Activated gamma-delta T cell (primary cell): ENCODE results near the gene THRB.

Experiments
- DNase-seq: peaks from one replicate; lab custom pipeline; 2025; lab: John Stamatoyannopoulos, UW

Gene THRB

DNA sequence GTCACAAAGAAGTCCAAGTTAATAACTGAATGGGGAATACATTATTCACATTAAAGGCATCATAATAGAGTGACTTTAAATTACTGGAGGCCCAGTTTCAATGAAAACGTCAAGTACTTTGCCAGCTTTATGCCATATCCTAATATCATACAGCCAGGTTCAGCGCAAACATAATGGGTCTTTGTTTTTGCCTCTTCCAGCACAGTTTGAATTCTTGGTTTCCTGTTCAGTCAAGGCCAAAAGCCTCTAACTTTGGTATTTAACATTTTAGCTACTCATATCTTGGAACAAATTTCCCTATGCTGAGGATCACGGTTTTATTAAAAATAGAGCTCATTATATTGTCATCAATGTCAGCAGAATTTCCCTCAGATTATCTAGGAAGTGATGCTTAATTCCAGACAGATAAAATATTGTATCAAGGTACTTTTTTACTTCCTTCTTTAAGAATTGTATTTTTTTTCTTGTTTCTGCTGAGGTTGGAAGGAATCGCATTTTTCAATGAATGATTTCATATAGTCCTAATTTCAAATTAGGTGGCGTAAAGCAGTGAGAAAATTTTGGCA is 269.2 kb downstream of the THRB start:
- DNase-seq = no peak

DNA sequence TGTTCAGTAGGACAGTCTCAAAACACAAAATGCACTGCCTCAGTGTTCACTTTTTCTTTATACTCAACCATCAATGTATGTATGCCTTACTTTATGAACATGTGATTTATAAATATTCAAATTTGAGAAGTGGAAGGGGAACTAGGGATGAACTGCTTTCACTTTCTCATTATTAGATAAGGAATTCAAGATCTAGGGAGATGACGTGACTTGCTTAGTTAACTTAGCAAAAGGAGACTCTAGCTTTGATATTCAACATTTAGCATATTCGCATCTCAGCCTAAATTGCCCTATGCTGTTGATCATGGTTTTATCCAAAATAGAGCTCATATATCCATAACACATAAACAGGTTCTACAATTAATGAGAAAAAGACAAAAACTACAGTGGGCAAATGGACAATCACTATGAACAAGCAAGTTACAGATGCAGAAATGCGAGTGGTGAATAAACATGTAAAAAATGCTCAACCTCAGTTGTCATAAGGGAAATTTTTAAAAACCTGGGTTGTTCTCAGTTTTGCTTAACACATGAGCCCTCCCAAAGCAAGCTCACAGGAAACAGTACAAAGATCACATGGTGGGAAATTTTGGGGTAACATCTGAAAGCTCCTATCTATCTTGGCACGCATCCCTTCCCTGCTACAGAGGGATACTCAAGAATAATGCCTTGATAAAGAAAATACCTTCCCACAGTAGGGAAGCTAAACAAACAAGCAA is 269.8 kb downstream of the THRB start:
- DNase-seq = no peak

DNA sequence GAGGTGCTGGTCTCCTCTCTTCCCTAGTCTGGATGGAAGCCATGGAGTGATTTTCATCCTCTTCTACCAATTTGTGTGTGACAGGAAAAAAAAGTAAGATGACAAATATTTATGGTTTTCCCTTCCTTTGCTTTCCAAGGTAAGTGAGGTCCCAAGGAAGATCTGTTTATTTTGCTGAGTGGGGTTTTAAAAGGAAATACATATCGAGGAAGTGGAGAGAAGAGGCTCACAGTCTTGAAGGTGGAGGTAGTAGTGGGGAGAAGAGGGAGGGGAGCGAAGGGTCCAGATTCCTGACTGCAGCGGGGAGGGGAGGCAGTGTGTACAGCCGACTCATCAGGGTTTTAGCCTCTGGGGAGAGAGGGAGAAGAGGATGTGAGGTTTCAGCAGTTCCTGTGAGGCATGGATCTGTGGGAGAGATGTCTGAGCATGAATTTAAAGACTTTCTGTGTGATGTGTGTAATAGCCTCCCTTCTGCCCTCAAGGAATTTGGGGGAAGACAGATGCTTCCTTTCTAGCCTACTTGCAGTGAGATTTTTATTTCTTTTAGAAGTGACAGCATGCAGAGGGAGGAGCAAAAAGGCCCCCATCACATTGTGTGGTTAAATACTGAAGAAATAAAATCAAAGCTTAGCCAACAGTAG is 272.4 kb downstream of the THRB start:
- DNase-seq = no peak

DNA sequence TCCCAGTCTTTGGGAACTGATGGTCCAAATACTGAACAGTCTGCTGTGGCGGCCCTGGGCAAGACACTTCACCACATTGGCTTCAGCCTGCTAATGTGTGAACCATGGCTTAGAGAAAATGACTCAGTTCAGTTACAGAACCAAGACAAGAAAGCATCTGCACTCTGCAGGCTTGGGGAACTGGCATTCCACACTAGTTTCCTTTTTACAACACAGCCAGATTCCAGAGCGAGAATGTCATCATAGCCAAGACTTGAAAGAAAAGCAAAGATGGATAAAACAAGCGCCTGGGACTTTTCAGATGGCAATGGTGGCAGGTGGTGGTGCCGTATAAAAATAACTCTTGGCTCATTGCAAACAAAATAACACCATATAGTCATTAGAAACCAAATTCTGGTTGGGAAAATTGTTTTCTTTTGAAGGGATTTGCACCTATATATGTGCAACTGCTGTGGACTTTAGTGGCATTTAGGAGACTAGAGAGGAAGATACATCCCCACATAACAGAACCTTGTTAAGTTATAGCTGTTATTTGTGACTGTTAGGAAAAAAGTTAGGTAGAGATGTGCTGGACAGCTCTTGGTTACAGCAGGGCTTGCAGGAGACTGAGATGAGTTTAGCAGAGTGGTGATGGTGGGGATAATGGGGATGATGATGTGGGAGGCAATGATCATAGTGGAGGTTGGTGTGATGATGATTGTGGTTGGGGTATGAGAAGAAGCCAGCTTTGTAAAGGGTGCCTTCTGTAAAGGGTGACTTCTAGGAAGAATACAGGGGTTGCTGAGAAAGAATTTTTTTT is 273.6 kb downstream of the THRB start:
- no peak for DNase-seq

DNA sequence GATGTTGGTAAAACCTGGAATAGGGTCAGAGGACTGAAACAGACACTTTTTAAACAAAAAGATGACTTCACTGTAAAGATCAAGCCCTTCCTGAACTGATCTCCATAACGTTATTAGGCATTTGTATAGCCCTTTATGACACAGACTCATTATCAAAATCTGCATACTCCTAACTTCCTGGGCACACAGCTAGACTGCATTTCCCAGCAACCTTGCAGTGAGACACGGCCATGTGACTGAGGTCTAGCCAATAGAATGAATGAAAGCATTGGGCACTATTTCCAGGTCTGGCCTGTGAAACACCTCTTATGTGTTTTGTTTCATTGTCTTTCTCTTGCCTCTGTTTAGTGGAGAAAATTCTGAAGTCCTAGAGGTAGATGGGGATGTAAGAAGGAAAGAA is 279.1 kb downstream of the THRB start:
- no peak for DNase-seq

DNA sequence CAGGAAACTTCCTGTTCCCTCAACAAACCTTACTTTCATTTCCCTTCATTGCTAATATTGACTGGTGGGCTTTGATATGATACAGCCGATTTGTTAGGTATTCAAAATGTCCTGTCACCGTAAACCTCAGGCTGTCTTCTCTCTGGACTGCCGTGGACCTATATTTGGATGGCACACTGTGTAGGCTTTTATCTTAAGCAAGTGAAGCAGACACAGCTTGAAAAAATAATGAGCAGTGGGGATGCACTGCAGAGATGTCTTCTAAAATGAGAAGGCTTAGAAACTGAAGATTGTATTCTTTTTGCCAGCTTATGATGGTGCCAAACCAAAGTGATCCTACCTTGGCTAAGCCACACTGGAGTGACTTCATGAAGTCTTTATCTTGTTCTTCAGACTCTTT is 283.3 kb downstream of the THRB start:
- DNase-seq = no peak

DNA sequence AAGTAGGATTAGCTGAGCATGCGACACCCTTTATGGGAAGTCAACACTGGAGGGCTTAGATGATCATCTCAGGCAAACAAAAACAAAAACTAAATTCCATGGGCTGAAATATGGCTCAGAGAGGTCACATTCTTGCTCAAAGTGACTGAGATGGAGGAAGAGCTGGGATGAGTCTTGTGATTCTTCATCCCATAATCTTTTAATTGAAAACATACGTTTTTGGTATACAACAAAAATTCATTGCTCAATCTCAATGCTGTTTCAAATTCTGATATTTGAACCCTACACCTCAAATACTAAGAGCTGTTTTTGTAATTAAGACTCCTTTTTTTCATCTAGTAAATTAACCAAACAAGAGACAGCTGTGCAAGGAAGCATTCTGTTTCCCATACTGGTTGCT is 292.6 kb downstream of the THRB start:
- no peak for DNase-seq

DNA sequence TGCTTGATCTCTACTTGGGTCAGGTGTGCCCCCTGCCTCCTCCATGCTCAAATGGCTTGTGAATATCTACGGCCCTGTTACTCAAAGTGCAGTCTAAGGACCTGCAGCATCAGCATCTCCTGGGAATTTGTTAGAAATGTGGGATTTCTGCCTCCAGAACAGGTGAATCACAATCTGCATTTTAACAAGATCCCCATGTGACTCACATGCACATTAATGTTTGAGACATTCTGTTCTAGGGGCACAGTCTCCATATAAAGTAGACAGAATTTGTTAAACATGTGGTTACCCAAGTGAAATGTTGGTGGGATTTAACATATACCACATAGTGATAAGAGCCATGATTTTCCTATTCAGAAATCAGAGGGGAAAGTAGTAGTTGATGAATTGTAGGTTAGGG is 293.3 kb downstream of the THRB start:
- no peak for DNase-seq

DNA sequence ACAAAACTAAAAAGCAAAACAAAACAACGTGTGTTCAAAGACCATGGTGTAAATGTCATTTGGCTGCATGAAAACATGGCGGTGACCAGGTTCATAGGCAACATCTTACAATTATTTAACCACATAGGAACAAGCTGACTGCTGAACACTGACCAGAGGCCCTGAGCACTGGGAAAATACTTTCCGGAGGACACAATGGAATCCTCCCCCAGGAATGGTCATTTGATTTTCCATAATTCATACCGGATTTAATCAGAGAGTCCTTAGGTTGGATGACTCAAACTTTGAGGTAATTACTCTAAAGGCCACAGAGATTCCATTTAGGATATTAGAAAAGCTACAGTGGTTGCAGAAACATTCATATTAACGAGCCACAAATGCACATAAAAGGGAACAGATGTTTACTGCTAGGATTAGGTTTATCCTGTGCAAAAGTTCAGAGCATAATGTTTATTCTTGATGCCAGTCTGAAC is 294.8 kb downstream of the THRB start:
- no peak for DNase-seq

DNA sequence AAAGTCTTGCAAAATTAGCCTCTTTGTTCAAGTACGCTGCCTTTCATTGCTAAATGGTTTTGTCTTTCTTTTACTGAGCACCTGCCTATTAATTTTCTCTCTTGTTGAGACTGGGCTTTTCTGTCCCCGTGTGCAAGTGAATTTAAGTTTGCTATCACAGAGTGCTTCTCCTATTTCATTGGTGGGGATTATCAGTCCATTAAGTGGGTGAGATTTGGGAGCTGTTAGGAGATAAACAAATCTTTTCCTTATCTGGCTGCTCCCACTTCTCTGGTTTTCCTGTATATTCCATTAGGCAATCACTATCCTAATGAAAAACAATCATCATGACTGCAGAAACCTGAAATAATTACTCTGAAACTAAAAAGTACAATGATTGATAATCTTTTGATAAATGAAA is 295.4 kb downstream of the THRB start:
- no peak for DNase-seq

DNA sequence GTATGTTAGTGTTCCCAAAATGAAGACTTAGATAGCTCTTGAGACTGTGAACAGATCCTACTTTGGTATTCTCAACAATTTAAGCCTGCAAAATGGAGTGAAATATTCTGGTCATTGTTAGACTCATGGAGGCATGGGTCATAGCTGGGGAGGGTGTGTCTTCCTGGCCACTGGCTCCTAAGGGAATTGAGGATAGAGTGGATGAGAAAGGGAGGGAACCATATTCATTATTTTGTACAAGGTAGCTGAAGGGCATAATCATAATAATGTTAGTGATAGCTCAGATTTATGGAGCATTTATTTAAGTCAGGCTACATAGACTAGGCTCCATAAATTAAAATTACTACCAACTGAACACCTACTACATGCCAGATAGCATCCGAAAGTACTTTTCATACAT is 295.9 kb downstream of the THRB start:
- no peak for DNase-seq

DNA sequence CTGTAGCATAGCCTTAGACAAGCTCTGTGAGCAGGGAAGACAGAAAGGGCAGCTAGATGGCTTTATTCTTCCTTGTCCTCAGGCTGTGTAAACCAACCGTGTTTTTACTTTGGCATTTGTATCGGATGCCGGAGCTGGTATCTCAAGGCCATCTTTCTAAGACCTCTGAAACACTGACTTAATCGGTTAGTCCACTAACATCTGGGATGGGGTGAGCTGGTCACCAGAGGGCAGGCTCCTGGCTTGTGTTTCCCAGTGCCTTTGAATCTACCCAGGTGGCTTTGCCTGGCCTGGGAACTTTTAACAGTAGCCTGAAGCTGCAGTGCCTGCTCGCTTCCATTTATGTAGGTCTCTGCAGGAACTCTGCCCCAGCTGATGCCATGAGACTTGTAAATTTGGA is 296.8 kb downstream of the THRB start:
- DNase-seq = no peak

DNA sequence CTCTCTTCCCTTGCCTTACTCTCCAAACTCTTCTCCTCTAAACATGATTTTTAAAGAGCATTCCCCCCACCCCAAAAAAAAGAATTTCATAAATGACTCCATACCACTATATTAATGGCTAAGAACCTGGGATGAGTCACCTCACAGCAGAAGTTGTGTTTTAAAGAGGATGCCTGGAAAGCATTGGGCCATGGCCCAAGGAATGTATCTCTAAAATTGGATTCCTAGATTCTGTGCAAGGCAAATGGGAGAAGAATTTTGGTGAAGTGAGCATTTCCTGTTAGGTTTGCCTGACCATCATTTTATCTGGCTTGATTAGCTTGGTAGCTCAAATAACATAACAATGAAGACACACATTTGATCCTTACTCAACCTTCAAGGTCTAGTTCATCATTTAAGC is 298.1 kb downstream of the THRB start:
- DNase-seq = no peak

DNA sequence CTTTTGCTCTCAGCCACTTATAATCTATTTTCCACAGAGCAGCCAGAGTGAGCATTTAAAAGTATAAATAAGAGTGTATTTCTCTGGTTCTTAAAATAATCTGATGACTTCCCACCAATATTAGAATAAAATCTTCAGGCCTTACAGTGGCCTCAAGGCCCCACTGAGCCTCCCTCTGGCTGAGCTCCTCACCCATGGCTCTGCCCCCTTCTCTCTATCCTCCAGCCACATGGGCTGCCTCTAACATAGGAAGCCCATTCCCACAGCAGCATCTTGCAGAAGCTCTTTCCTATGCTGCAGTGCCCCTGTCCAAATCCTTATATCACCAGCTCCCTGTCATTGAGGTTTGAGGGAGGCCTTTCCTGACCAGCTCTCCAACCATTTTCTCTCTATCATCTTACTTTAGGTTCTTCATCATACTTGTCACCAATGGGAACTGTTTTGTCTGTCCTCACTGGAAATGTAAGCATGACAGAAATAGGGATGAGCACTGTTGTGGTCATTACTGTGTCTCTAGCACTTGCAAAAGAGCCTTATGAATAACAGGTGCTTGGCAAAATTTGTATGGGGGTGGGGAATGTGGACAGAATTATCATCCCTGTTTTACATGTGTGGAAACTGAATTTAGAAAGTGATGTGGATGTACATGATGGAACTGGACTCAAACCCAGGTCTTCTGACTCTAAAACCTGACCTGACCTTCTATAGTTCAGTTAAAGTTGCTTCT is 299.0 kb downstream of the THRB start:
- no peak for DNase-seq

DNA sequence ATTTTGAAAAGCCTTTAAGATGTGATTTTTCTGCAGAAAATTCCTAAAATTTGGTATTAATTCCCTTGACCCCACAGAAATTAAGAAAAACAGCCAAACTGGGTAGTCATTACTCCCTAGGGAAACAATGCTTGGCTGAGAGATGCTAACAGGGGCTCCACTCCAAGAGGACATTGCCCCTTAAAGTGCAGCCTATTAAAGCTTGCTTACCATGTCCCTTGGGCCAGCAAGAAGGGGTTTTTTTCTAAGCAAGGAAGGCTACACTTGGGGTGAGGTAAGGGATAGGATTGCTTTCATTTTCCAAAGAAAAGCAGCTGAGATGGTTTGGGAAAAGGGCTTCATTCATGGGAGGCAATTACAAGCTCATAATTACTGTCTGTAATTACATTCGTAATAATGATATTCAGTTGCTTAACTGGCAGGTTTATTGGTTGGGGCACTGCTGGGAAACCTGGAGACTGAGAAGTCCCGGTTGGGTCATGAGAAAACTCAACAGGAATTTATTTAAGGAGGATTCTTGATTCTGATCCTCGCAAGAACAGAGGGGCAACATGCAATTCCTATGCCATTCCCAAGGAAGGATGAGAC is 302.1 kb downstream of the THRB start:
- DNase-seq = no peak

DNA sequence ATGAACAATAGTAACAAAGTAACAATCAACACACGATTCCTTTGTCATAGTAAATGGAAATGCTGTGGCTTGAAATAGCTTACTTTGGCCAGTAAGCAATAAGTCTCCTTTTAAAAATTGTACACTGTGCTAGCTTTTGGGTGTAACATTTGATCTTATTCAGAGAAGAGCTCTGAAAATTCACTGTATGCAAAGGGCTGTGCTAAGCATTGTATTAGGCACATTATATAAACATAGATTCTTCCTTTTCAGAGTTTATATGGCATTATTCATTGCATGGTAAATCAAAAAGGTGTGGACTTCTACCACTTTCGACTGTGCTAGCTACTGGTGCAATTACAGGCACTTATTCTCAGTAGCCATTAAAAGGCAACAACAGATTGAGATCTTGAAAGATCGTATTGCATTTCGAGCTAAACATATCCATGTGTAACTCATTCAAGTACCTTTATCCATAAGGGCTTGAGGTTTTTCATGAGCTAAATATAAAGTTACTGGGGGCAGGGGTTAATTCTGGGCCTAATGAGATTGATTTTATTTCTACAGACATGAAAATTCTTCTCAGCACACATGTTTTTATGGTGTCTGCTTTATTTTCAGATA is 302.7 kb downstream of the THRB start:
- DNase-seq = no peak

DNA sequence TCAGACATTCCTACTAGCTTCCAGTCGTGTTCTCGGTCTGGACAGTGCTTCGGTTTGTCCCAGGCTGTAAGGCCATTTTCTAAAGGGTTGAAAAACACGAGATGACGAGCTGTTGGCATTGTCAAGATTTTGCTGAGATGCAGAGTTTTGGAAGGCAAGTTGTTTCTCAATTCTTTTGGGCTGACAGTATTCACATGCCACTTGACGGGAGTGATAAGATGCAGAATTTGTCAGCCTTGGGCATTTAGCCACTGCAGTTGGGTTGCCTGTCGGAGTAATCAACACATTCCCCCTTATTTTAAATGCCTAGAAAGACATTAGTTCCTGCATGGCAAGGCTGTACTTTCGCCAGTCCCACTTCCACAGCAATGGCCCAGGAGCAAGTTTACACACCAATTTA is 304.4 kb downstream of the THRB start:
- no peak for DNase-seq

DNA sequence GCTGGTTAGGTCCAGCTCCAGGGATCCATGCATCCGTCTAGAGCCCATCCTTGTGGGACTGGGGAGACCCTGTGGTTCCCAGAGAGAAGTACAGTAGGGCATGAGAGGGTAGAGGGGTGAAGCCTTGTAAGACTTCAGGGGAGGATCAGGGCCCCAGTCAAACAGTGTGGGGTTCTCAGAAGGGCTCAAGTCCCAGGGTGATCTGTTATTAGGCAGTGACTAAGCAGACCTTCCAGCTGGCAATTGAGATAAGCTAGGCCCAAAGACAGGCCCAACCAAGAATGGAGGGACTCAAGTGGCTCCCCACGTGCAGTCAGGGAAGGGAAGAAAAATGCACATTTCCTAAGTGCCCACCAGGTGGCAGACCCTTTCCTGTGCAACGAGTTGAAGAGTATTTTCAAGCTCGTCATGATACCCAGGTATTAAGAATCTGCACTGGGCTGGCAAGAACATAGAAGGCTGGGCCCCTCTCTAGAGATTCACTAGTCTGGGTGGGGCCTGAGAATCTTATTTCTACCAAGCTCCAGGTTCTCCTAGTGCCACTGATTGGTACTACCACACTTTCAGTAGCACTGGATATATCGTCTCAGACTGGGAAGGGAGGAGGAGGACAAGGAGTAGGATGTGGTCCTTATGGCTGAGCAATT is 308.8 kb downstream of the THRB start:
- DNase-seq = no peak

DNA sequence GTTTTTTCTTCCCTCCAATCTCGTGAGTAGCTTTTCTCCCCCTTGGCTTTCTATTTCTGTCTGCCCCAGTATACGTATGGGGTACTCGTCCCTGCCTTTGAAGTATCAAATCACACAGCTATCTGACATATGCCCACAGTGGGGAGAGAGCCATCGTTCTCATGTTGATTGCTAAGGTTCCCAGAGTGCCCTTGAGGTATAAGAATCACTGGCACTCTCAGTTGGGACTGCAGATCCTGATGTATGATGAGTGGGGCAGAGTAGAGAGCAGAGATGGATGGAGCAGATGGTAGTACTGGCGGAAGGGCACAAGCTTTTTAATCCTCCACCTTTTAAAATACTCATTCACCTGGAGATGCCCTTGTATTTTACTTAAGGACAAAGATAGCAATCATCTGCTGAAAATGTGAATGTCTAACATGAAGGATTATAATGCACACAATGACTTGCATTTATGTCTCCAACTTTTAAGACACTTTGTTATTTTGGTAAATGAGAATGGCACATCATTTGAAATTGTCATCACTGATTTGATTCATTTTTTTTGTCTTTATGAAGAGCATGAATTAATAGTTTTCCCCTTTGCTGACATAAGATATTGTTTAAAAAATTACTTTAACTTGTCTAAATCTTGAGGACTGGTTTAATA is 310.0 kb downstream of the THRB start:
- no peak for DNase-seq

DNA sequence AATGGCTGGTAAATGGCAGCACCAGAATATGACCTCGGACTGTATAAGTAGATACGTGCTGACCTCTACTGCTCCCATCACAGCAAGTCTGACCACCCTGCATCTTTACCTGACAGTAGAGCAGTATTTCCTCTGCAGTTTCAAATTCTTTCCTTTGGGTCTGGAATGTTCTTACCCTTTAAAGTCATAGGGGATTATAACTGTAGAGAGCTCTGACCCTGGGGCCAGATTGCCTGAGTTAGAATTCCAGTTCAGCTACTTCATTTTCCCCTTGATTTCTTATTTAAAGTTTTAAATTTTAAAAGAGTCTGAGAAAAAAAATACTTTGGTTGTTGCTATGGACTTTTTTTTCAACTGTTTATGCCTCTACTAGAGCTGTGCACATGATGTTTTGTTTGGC is 311.9 kb downstream of the THRB start:
- no peak for DNase-seq
